Ishikawa (cell line): ENCODE data around the gene PTPRD.

Source experiments
- CEBPB ChIP-seq: IDR thresholded peaks from 2 replicates; pipeline ENCODE4 v1.6.1; 2012
- CREB1 ChIP-seq: IDR thresholded peaks from 2 replicates; pipeline ENCODE4 v1.6.1; 2012; ENCODE audit warnings: low read depth
- EGR1 ChIP-seq: IDR thresholded peaks from 2 replicates; pipeline ENCODE4 v1.6.1; 2012
- EP300 ChIP-seq: IDR thresholded peaks from 2 replicates; pipeline ENCODE4 v1.6.1; 2012; ENCODE audit warnings: borderline replicate concordance
- FOXM1 ChIP-seq: IDR thresholded peaks from 2 replicates; pipeline ENCODE4 v1.6.1; 2012; ENCODE audit warnings: low read depth, borderline replicate concordance
- NFIC ChIP-seq: IDR thresholded peaks from 2 replicates; pipeline ENCODE4 v1.6.1; 2012
- RAD21 ChIP-seq: IDR thresholded peaks from 2 replicates; pipeline ENCODE4 v1.6.1; 2012; ENCODE audit warnings: low read depth
- TAF1 ChIP-seq: IDR thresholded peaks from 2 replicates; pipeline ENCODE4 v1.6.1; 2012; ENCODE audit warnings: low read depth, mild to moderate bottlenecking
- TCF12 ChIP-seq: IDR thresholded peaks from 2 replicates; pipeline ENCODE4 v1.6.1; 2012; ENCODE audit warnings: low read depth
- TEAD4 ChIP-seq: IDR thresholded peaks from 2 replicates; pipeline ENCODE4 v1.6.1; 2012
- YY1 ChIP-seq: IDR thresholded peaks from 2 replicates; pipeline ENCODE4 v1.6.1; 2012; ENCODE audit warnings: low read depth
- ZBTB7A ChIP-seq: IDR thresholded peaks from 2 replicates; pipeline ENCODE4 v1.6.1; 2012; ENCODE audit warnings: low read depth
- TF ChIP-seq, protein P1 (sequence below): IDR thresholded peaks from 2 replicates; pipeline ENCODE4 v1.6.1; 2012; ENCODE audit warnings: low read depth, mild to moderate bottlenecking
- TF ChIP-seq, protein P2 (sequence below): IDR thresholded peaks from 2 replicates; pipeline ENCODE4 v1.6.1; 2012
- TF ChIP-seq, protein P3 (sequence below): IDR thresholded peaks from 2 replicates; pipeline ENCODE4 v1.6.1; 2012

Gene PTPRD

DNA sequence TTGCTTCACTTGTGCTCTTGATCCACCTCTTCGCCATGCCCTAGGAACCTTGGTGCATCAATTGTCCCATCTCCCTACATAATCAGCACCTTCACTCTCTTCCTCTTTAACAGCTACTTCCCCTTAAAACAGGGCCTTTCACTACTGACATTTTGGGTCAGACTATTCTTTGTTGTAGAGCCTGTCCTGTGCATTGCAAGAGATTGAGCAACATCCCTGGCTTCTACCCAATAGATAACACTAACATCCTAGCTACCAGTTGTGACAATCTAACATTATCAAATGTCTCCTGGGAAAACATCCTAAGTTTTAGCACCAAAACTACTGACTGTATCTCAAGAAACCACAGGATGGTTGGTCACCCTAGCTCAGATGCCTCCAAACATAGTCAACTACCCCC, 1958.9 kb downstream of the PTPRD start:
- TF ChIP-seq NFIC (no peak), EP300 (no peak), TEAD4 (no peak), FOXM1 (no peak), CEBPB (no peak), TCF12 (no peak), EGR1 (no peak), RAD21 (no peak), ZBTB7A (no peak)
- TF ChIP-seq, protein P1, sequence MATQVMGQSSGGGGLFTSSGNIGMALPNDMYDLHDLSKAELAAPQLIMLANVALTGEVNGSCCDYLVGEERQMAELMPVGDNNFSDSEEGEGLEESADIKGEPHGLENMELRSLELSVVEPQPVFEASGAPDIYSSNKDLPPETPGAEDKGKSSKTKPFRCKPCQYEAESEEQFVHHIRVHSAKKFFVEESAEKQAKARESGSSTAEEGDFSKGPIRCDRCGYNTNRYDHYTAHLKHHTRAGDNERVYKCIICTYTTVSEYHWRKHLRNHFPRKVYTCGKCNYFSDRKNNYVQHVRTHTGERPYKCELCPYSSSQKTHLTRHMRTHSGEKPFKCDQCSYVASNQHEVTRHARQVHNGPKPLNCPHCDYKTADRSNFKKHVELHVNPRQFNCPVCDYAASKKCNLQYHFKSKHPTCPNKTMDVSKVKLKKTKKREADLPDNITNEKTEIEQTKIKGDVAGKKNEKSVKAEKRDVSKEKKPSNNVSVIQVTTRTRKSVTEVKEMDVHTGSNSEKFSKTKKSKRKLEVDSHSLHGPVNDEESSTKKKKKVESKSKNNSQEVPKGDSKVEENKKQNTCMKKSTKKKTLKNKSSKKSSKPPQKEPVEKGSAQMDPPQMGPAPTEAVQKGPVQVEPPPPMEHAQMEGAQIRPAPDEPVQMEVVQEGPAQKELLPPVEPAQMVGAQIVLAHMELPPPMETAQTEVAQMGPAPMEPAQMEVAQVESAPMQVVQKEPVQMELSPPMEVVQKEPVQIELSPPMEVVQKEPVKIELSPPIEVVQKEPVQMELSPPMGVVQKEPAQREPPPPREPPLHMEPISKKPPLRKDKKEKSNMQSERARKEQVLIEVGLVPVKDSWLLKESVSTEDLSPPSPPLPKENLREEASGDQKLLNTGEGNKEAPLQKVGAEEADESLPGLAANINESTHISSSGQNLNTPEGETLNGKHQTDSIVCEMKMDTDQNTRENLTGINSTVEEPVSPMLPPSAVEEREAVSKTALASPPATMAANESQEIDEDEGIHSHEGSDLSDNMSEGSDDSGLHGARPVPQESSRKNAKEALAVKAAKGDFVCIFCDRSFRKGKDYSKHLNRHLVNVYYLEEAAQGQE = no peak
- TF ChIP-seq, protein P2, sequence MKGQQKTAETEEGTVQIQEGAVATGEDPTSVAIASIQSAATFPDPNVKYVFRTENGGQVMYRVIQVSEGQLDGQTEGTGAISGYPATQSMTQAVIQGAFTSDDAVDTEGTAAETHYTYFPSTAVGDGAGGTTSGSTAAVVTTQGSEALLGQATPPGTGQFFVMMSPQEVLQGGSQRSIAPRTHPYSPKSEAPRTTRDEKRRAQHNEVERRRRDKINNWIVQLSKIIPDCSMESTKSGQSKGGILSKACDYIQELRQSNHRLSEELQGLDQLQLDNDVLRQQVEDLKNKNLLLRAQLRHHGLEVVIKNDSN = no peak
- TF ChIP-seq, protein P3, sequence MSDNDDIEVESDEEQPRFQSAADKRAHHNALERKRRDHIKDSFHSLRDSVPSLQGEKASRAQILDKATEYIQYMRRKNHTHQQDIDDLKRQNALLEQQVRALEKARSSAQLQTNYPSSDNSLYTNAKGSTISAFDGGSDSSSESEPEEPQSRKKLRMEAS = no peak

DNA sequence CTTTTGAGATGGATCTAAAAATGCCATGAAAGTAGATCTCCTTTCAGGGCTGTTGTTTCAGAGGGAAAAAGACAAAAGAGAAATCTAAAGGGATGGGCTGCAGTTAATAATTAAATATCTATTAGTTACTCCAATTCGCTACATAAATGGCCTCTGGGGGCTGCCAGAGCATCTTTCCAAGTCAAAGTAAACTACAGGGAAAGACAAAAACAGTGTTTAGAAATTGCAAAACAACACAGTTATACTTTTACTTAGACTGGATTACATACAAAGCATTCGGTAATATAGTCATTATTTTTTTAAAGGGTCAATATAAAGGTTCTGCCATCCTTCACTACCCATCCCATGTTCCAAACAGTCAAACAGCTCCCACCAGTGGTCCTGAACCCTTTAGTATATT, 1959.7 kb downstream of the PTPRD start:
- TF ChIP-seq, protein P2 = no peak
- TF ChIP-seq EP300 (no peak), TEAD4 (no peak), RAD21 (no peak), ZBTB7A (no peak), EGR1 (no peak), YY1 (no peak), TAF1 (no peak), NFIC (no peak), CREB1 (no peak), TCF12 (no peak), FOXM1 (no peak), CEBPB (no peak)
- TF ChIP-seq, protein P1 = no peak
- TF ChIP-seq, protein P3 = no peak

DNA sequence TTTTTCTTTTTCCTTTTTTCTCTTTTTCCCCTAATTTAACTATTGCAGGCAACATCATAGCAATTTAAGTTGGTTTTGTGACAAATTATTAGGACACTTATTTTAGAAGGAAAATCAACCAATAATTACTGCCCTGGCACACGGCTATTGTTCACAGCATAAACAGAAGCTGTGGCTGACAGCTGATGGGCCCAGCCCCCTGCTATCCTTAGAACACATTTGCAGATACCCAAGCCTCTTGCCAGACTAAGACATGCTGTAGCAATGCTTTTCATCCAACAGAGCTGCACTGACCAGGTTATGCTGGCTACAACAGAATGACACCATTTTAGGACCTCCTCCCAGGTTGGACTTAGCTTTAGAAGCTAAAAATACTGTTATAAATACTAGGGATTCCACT, 1960.5 kb downstream of the PTPRD start:
- TF ChIP-seq ZBTB7A (no peak), NFIC (no peak), CEBPB (no peak), EP300 (no peak), RAD21 (no peak), FOXM1 (no peak)
- TF ChIP-seq, protein P2 = no peak
- TF ChIP-seq, protein P3 = no peak
- TF ChIP-seq, protein P1 = no peak

DNA sequence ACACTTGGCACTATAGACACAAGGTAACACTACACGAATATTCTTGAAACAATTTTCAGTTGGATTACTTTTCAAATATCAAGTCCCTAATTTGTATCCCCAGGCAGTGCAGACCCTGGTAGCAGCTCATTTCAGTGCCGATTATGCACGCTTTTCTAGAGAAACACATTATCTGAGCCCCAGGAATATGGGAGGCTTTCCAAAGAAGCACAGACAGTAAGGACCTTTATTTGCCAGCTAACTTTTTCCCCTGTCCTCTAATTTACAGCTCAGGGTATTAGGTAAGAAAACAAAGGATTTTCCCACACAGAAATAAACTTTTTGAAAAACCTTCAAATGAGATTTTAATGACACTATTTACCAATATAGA, 1961.0 kb downstream of the PTPRD start:
- no peak for TF ChIP-seq YY1
- TF ChIP-seq TCF12 = no peak
- no peak for TF ChIP-seq EGR1
- no peak for TF ChIP-seq RAD21
- TF ChIP-seq, protein P2 = no peak
- TF ChIP-seq CEBPB = no peak
- TF ChIP-seq FOXM1 = no peak
- TF ChIP-seq ZBTB7A = no peak
- TF ChIP-seq, protein P3 = no peak
- TF ChIP-seq EP300 = no peak
- TF ChIP-seq CREB1 = no peak
- TF ChIP-seq TEAD4 = no peak
- no peak for TF ChIP-seq TAF1
- TF ChIP-seq, protein P1 = no peak
- no peak for TF ChIP-seq NFIC
